Glutamatergic neuron (in vitro differentiated cells): ENCODE measurements around the gene TBC1D22B. TPM values are rescaled to one million over a fixed set of nuclear protein-coding genes. Genes with fewer than 3 reads are reported as not detected.
"Not testable (repeated sequence)": the region's sequence is repeated elsewhere in the genome, so short reads cannot be mapped to it uniquely, and the experiment has no call there.

Experiments
- DNase-seq: peaks from one replicate; pipeline ENCODE4 v3.0.0; 2022
- H3K27ac Mint-ChIP-seq: one replicate; pipeline ENCODE4 v1.8.0; 2020; ENCODE audit warnings: mild to moderate bottlenecking, mixed read lengths, inconsistent platforms; ENCODE audit not compliant: unreplicated experiment
- H3K27me3 Mint-ChIP-seq: one replicate; pipeline ENCODE4 v1.8.0; 2020; ENCODE audit warnings: mild to moderate bottlenecking, moderate library complexity, mixed read lengths, inconsistent platforms; ENCODE audit not compliant: unreplicated experiment
- H3K36me3 Mint-ChIP-seq: one replicate; pipeline ENCODE4 v1.8.0; 2020; ENCODE audit warnings: mild to moderate bottlenecking, mixed read lengths, inconsistent platforms; ENCODE audit not compliant: unreplicated experiment
- H3K4me1 Mint-ChIP-seq: one replicate; pipeline ENCODE4 v1.8.0; 2020; ENCODE audit warnings: mild to moderate bottlenecking, low read depth, mixed read lengths, inconsistent platforms; ENCODE audit not compliant: unreplicated experiment
- H3K4me3 Mint-ChIP-seq: one replicate; pipeline ENCODE4 v1.8.0; 2020; ENCODE audit warnings: mild to moderate bottlenecking, mixed read lengths, inconsistent platforms; ENCODE audit not compliant: unreplicated experiment
- H3K9me3 Mint-ChIP-seq: one replicate; pipeline ENCODE4 v1.8.0; 2020; ENCODE audit warnings: mild to moderate bottlenecking, moderate library complexity, mixed read lengths, inconsistent platforms; ENCODE audit not compliant: unreplicated experiment
- total RNA-seq: library from RNA; stranded (reverse); fragmentation: NEBNext Ultra II Directional; extraction: Animal tissue kit (Norgen Biotek cat#: 25700); gene quantifications from one replicate; pipeline ENCODE4 v1.2.1, GENCODE V29; 2021; ENCODE audit not compliant: unreplicated experiment
- TF ChIP-seq, protein P1 (sequence below): fragments of 200-600 bp; sonication (generic); IDR thresholded peaks from one replicate; pipeline ENCODE4 v1.5.0; 2021; ENCODE audit not compliant: partially characterized antibody, unreplicated experiment

Gene TBC1D22B
- total RNA-seq, 1 donor from 2014 or later, result 10.2 TPM

DNA sequence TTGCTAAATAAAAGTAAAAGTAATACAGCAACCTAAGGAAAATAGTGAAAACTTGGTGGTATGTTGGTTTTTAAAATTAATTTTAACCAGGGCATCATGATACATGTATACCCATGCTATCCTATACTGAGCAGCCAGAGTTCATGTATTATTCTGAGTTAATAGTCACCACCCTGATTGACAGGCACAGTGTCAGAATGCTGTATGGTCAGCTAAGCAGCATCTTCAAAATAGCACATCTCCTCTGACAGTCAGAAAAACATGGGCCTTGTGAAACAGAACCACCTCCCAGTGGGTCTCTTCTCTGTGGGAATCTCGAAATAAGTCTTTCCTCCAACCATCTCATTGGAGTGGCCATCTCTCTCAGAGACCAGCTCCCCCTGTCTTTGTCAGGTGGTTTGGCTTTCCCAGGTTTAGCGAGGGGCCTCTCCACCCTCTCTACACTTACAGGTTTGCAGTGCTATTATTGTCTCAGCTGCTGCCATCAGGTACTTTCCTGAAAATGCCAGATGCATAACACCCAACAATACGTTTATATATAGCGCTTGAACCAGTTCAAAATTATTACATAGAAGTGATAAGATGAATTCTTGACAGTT, 49.2 kb downstream of the TBC1D22B start:
- no peaks in the 10 kb centered on the region for H3K36me3 Mint-ChIP-seq
- H3K9me3 Mint-ChIP-seq, result no peaks in the 10 kb centered on the region
- H3K4me3 Mint-ChIP-seq, result no peak overlapping the region
- H3K27ac Mint-ChIP-seq, result no peak overlapping the region
- peaks cover 12% of the 10 kb centered on the region for H3K4me1 Mint-ChIP-seq
- H3K27me3 Mint-ChIP-seq, result no peaks in the 10 kb centered on the region
- TF ChIP-seq, protein P1, sequence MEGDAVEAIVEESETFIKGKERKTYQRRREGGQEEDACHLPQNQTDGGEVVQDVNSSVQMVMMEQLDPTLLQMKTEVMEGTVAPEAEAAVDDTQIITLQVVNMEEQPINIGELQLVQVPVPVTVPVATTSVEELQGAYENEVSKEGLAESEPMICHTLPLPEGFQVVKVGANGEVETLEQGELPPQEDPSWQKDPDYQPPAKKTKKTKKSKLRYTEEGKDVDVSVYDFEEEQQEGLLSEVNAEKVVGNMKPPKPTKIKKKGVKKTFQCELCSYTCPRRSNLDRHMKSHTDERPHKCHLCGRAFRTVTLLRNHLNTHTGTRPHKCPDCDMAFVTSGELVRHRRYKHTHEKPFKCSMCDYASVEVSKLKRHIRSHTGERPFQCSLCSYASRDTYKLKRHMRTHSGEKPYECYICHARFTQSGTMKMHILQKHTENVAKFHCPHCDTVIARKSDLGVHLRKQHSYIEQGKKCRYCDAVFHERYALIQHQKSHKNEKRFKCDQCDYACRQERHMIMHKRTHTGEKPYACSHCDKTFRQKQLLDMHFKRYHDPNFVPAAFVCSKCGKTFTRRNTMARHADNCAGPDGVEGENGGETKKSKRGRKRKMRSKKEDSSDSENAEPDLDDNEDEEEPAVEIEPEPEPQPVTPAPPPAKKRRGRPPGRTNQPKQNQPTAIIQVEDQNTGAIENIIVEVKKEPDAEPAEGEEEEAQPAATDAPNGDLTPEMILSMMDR, result no peak
- DNase-seq, result no peak

DNA sequence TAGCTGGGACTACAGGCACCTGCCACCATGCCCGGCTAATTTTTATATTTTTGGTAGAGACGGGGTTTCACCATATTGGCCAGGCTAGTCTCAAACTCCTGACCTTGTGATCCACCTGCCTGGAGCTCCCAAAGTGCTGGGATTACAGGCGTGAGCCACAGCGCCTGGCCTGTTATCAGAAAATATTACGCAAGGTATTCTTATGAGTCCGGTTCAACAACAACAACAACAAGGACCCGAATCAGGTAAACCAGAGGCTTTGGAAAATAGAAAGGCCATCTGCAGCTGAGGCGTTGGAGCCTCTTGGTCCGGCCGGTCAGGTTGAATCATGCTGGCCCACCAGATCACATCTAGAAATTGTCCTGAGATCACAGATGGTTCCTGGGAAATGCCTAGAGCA, 49.9 kb downstream of the TBC1D22B start:
- H3K27ac Mint-ChIP-seq, H3K4me3 Mint-ChIP-seq, H3K36me3 Mint-ChIP-seq, DNase-seq, H3K27me3 Mint-ChIP-seq, H3K9me3 Mint-ChIP-seq: not testable (repeated sequence)
- H3K4me1 Mint-ChIP-seq, result peaks cover 12% of the 10 kb centered on the region

DNA sequence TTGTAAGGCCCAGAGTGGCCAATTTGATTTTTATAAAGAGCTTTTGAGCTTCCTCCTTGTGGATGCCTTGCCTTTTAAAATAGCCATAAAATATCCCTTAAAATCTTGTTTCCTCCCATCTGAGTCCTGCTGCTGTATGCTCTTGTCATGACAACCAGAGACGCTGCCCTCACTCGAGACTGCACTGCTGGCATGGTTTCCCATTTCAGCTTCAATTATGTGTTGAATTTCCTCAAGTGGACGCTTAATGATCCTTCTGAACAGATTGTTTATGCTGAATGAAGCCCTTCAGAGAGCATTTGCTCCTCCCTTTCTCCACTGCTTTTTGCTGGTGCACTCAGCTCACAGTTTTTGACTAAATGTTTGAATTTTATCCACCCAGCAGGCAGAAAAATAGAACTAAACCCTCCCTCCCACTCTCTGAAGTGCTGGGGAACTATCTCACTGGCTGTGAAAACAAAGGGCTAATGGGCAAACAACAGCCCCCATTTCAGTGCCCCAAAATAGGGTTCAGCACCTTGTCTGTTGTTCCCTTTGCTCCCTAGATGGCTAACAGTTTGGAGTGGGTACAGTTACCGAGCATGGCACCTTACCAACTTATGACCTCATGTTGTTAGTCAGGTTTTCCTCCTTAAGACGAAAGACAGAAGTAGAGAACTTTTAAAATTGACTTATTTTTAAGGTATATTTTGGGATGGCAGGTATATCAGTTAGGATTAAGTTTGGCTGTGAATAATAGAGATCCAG, 50.7 kb downstream of the TBC1D22B start:
- Mint-ChIP-seq H3K27me3 (no peaks in the 10 kb centered on the region), H3K4me1 (peaks cover 12% of the 10 kb centered on the region), H3K4me3 (no peak overlapping the region), H3K9me3 (no peaks in the 10 kb centered on the region), H3K36me3 (no peaks in the 10 kb centered on the region), H3K27ac (peak overlapping the region; percentile 76)
- DNase-seq, result no peak
- TF ChIP-seq, protein P1, result no peak

DNA sequence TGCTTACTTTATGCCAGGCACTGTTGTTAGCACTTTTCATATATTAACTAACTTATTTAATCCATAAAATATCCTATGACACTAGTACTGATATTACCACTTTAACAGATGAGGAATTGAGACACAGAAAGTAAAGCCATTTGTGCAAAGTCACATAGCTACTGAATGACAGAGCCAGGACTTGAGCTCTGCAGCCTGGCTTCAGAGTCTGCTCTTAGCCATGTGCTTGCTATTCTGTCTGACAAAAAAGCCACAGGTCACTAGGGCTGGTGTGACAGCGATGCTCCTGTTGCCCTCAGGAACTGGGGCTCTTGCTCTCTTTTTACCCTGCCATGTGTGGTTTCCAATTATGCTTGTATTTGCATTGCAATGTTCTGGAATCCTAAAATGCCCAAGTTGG, 51.5 kb downstream of the TBC1D22B start:
- no peak for DNase-seq
- TF ChIP-seq, protein P1, result no peak
- Mint-ChIP-seq H3K4me3 (no peak overlapping the region), H3K27me3 (no peaks in the 10 kb centered on the region), H3K9me3 (no peaks in the 10 kb centered on the region), H3K4me1 (peaks cover 12% of the 10 kb centered on the region), H3K27ac (no peak overlapping the region), H3K36me3 (no peaks in the 10 kb centered on the region)

DNA sequence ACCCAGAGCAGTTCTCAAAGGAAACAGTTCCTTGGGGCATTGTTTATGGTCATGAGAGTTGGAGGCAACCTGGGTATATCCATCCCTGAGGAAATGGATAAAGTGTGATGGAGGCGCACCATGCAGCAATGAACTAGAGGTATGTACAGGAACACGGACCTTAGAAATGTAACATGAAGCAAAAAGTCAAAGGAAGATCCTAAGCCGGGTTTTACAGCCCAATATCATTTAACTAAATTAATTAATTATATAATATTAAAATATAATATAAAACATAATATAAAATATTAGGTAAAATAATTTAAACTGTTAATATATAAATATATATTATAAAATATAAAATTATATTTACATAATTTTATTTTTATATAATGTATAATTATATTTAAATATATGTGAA, 52.1 kb downstream of the TBC1D22B start:
- no peaks in the 10 kb centered on the region for H3K9me3 Mint-ChIP-seq
- no peak overlapping the region for H3K4me3 Mint-ChIP-seq
- H3K27ac Mint-ChIP-seq, result no peak overlapping the region
- TF ChIP-seq, protein P1, result no peak
- no peak for DNase-seq
- H3K36me3 Mint-ChIP-seq, result no peaks in the 10 kb centered on the region
- no peaks in the 10 kb centered on the region for H3K27me3 Mint-ChIP-seq
- H3K4me1 Mint-ChIP-seq, result peaks cover 12% of the 10 kb centered on the region
